ENCODE data around the gene NCR3LG1. TPM values are rescaled to one million over a fixed set of nuclear protein-coding genes. Genes with fewer than 3 reads are reported as not detected.

The NCR3LG1 gene
- total and polyA plus RNA-seq, 9 of the 15 experiments (the other 6 are each of a cell fraction or from before 2014, with no cell fraction given), result 4.1 to 39.8 (median 25.1) TPM

GRCh38 chr11:17351510-17352176 lies at the start of gene NCR3LG1 (continued):
- TF ChIP-seq, protein P1, sequence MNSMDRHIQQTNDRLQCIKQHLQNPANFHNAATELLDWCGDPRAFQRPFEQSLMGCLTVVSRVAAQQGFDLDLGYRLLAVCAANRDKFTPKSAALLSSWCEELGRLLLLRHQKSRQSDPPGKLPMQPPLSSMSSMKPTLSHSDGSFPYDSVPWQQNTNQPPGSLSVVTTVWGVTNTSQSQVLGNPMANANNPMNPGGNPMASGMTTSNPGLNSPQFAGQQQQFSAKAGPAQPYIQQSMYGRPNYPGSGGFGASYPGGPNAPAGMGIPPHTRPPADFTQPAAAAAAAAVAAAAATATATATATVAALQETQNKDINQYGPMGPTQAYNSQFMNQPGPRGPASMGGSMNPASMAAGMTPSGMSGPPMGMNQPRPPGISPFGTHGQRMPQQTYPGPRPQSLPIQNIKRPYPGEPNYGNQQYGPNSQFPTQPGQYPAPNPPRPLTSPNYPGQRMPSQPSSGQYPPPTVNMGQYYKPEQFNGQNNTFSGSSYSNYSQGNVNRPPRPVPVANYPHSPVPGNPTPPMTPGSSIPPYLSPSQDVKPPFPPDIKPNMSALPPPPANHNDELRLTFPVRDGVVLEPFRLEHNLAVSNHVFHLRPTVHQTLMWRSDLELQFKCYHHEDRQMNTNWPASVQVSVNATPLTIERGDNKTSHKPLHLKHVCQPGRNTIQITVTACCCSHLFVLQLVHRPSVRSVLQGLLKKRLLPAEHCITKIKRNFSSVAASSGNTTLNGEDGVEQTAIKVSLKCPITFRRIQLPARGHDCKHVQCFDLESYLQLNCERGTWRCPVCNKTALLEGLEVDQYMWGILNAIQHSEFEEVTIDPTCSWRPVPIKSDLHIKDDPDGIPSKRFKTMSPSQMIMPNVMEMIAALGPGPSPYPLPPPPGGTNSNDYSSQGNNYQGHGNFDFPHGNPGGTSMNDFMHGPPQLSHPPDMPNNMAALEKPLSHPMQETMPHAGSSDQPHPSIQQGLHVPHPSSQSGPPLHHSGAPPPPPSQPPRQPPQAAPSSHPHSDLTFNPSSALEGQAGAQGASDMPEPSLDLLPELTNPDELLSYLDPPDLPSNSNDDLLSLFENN (IDR thresholded peaks at IDR 0.05; ENCODE audit: low read depth in 2 of 2, low read length in 2 of 2), result peak in 1 of 2 experiments; percentile 37; a peak in 1 of 4 replicates
- TF ChIP-seq CBX3 (IDR thresholded peaks at IDR 0.05; ENCODE audit: borderline replicate concordance in 1 of 2, low read length in 2 of 2) (peak in 1 of 2 experiments; percentile 37; a peak in 1 of 3 replicates), ESRRA (IDR thresholded peaks at IDR 0.05; ENCODE audit: borderline replicate concordance, low read depth) (peak; percentile 80), HMGN3 (IDR thresholded peaks at IDR 0.05; ENCODE audit: borderline replicate concordance, extremely low read depth, insufficient read length, low read depth, low read length) (peak; percentile 89), ZNF124 (CRISPR knock-in tag; IDR thresholded peaks at IDR 0.05) (no peak), ZNF561 (CRISPR knock-in tag; conservative IDR thresholded peaks at IDR 0.05) (no peak), ZNF717 (CRISPR knock-in tag; IDR thresholded peaks at IDR 0.05) (no peak), ETV1 (tag; conservative IDR thresholded peaks at IDR 0.05; ENCODE audit: low read depth) (peak; percentile 66), MITF (IDR thresholded peaks at IDR 0.05) (peak; percentile 89), PHF20 (IDR thresholded peaks at IDR 0.05; ENCODE audit: partially characterized antibody) (no peak), ZNF583 (CRISPR knock-in tag; IDR thresholded peaks at IDR 0.05) (peak; percentile 61; the same call in 1 of the 2 replicates), RBM17 (IDR thresholded peaks at IDR 0.05; ENCODE audit: borderline replicate concordance, low read depth, low read length) (no peak), SREBF1 (IDR thresholded peaks at IDR 0.05; ENCODE audit: borderline replicate concordance, low read depth, low read length) (no peak), SRSF1 (IDR thresholded peaks at IDR 0.05; ENCODE audit: low read depth, low read length) (no peak), HNRNPLL (IDR thresholded peaks at IDR 0.05; ENCODE audit: low read depth, low read length, poor library complexity, severe bottlenecking) (peak; percentile 23)
- TF ChIP-seq, protein P2, sequence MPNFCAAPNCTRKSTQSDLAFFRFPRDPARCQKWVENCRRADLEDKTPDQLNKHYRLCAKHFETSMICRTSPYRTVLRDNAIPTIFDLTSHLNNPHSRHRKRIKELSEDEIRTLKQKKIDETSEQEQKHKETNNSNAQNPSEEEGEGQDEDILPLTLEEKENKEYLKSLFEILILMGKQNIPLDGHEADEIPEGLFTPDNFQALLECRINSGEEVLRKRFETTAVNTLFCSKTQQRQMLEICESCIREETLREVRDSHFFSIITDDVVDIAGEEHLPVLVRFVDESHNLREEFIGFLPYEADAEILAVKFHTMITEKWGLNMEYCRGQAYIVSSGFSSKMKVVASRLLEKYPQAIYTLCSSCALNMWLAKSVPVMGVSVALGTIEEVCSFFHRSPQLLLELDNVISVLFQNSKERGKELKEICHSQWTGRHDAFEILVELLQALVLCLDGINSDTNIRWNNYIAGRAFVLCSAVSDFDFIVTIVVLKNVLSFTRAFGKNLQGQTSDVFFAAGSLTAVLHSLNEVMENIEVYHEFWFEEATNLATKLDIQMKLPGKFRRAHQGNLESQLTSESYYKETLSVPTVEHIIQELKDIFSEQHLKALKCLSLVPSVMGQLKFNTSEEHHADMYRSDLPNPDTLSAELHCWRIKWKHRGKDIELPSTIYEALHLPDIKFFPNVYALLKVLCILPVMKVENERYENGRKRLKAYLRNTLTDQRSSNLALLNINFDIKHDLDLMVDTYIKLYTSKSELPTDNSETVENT (CRISPR knock-in tag; IDR thresholded peaks at IDR 0.05), result no peak
- TF ChIP-seq, protein P3, sequence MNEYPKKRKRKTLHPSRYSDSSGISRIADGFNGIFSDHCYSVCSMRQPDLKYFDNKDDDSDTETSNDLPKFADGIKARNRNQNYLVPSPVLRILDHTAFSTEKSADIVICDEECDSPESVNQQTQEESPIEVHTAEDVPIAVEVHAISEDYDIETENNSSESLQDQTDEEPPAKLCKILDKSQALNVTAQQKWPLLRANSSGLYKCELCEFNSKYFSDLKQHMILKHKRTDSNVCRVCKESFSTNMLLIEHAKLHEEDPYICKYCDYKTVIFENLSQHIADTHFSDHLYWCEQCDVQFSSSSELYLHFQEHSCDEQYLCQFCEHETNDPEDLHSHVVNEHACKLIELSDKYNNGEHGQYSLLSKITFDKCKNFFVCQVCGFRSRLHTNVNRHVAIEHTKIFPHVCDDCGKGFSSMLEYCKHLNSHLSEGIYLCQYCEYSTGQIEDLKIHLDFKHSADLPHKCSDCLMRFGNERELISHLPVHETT (CRISPR knock-in tag; conservative IDR thresholded peaks at IDR 0.05 in 1 of 2, IDR thresholded peaks at IDR 0.05 in 1 of 2), result peak in 1 of 2 experiments; percentile 24; a peak in 1 of 4 replicates

Data from K562 (cell line).